Panc1 (cell line): ENCODE data around the gene MAS1L. TPM values are rescaled to one million over a fixed set of nuclear protein-coding genes. Genes with fewer than 3 reads are reported as not detected.

Experiments used
- ATAC-seq: fragments of 200-7000 bp; cut with Tn5 transposase; 2 replicates; pipeline ENCODE4 v1.9.1; 2020; ENCODE audit warnings: mild to moderate bottlenecking, moderate library complexity
- BruUV-seq: library from RNA; stranded (reverse); fragments of 400-500 nt; replicated peaks from 2 replicates; lab custom pipeline; 2021; lab: Mats Ljungman, UMichigan
- CTCF ChIA-PET: fragments of 300-600 bp; sonication (Branson Sonifier 250); formaldehyde crosslinking; loops from one replicate; lab custom pipeline; 2022; ENCODE audit warnings: antibody characterized with exemption; lab: Charles Lee
- POLR2A ChIA-PET: fragments of 300-600 bp; sonication (Branson Sonifier 250); formaldehyde crosslinking; loops from one replicate; lab custom pipeline; 2022; ENCODE audit warnings: antibody characterized with exemption; lab: Charles Lee
- DNase-seq: peaks from one replicate; pipeline ENCODE4 v3.0.0-alpha.2; 2010; ENCODE audit warnings: low read depth, low spot score
- H3K27ac ChIP-seq: 2 replicates; pipeline ENCODE4 v1.5.1; 2011; ENCODE audit warnings: mild to moderate bottlenecking, low read length, inconsistent platforms
- H3K27me3 ChIP-seq: fragments of 200-500 bp; sonication (Bioruptor generic); 2 replicates; pipeline ENCODE4 v1.6.0; 2014; ENCODE audit warnings: low read length, inconsistent platforms; ENCODE audit not compliant: control insufficient read depth, insufficient read depth
- H3K36me3 ChIP-seq: fragments of 200-500 bp; sonication (Bioruptor generic); 2 replicates; pipeline ENCODE4 v1.5.1; 2014; ENCODE audit warnings: inconsistent platforms, mild to moderate bottlenecking, low read length, moderate library complexity; ENCODE audit not compliant: control insufficient read depth, insufficient read depth
- H3K4me1 ChIP-seq: 2 replicates; pipeline ENCODE4 v1.5.1; 2011; ENCODE audit warnings: inconsistent platforms, mild to moderate bottlenecking, low read length, moderate library complexity; ENCODE audit not compliant: control insufficient read depth, insufficient read depth
- H3K4me3 ChIP-seq, 2 experiments: 2 replicates each; pipeline ENCODE4 v1.5.1; 2011 to 2012; ENCODE audit warnings: low read depth in 2 of 2, low read length in 2 of 2, mild to moderate bottlenecking in 2 of 2, inconsistent platforms in 1 of 2, moderate library complexity in 1 of 2
- H3K9me3 ChIP-seq: fragments of 200-500 bp; sonication (Bioruptor generic); 2 replicates; pipeline ENCODE4 v1.5.1; 2014; ENCODE audit warnings: low read depth, mild to moderate bottlenecking, inconsistent platforms, low read length, moderate library complexity; ENCODE audit not compliant: control insufficient read depth, insufficient read depth
- CTCF ChIP-seq: fragments of 450-650 bp; IDR thresholded peaks from 2 replicates; pipeline ENCODE4 v1.5.1; 2017; ENCODE audit warnings: mild to moderate bottlenecking
- POLR2AphosphoS5 ChIP-seq: IDR thresholded peaks from 2 replicates; pipeline ENCODE4 v1.6.1; 2012; ENCODE audit warnings: mild to moderate bottlenecking, low read depth, low read length, moderate library complexity
- SIN3A ChIP-seq: IDR thresholded peaks from 2 replicates; pipeline ENCODE4 v1.6.1; 2012; ENCODE audit warnings: low read depth, mild to moderate bottlenecking, low read length, moderate library complexity, borderline replicate concordance; ENCODE audit not compliant: insufficient read depth
- TCF7L2 ChIP-seq: IDR thresholded peaks from 2 replicates; pipeline ENCODE4 v1.6.1; 2011; ENCODE audit warnings: mild to moderate bottlenecking, low read depth, low read length, inconsistent platforms
- in situ Hi-C: cut with HindIII; loops from 2 replicates; pipeline ENCODE4 v1.10.0; 2016; ENCODE audit warnings: low sequenced_read_pairs, low pct_unique_long_range_greater_than_20kb
- intact Hi-C: fragments of 100-400 bp; cut with micrococcal nuclease; formaldehyde crosslinking; loops from one replicate; pipeline ENCODE4 v1.10.0; 2022; ENCODE audit not compliant: unreplicated experiment
- total RNA-seq: library from RNA; stranded (reverse); gene quantifications from one replicate; pipeline ENCODE4 v1.2.1, GENCODE V29; 2021; ENCODE audit not compliant: unreplicated experiment
- TF ChIP-seq, protein P1 (sequence below), 2 experiments: IDR thresholded peaks; 2 replicates each; pipeline ENCODE4 v1.6.1; 2011 to 2012; ENCODE audit warnings: low read depth in 2 of 2, control low read depth in 1 of 2, low read length in 1 of 2, mild to moderate bottlenecking in 1 of 2, moderate library complexity in 1 of 2; ENCODE audit not compliant: insufficient read depth in 1 of 2

MAS1L gene
- total RNA-seq, 1 experiment from 2014 or later = not detected

GRCh38 chr6:29483186-29483585 lies 4.6 kb downstream of the MAS1L start:
- in situ Hi-C loops = no loop called here

DNA sequence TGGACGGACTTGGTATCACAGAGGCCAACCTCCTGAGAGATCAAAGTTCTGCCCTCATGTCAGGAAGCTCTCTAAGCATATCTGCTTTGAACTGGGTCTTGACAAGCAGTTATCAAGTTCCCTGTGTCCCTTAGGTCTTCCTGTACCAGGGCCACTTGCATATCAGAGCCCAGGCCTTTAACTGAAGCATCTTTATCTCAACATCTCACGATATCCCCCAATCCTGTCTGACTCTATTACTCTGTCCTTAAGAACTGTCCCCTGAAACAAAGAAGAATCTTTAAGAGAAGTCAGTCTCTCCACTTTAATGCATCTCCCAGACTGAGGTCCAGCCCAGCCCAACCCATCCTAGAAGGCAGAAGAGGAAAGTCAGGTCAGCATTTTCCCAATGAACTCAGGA lies 8.2 kb downstream of the MAS1L start:
- no peak overlapping the region for H3K4me3 ChIP-seq
- no peaks in the 10 kb centered on the region; the same call in 1 of the 2 replicates for H3K27me3 ChIP-seq
- no peaks in the 10 kb centered on the region for H3K36me3 ChIP-seq
- in situ Hi-C loops = no loop called here
- TF ChIP-seq POLR2AphosphoS5 (no peak), SIN3A (no peak), TCF7L2 (no peak), CTCF (no peak)
- TF ChIP-seq, protein P1, sequence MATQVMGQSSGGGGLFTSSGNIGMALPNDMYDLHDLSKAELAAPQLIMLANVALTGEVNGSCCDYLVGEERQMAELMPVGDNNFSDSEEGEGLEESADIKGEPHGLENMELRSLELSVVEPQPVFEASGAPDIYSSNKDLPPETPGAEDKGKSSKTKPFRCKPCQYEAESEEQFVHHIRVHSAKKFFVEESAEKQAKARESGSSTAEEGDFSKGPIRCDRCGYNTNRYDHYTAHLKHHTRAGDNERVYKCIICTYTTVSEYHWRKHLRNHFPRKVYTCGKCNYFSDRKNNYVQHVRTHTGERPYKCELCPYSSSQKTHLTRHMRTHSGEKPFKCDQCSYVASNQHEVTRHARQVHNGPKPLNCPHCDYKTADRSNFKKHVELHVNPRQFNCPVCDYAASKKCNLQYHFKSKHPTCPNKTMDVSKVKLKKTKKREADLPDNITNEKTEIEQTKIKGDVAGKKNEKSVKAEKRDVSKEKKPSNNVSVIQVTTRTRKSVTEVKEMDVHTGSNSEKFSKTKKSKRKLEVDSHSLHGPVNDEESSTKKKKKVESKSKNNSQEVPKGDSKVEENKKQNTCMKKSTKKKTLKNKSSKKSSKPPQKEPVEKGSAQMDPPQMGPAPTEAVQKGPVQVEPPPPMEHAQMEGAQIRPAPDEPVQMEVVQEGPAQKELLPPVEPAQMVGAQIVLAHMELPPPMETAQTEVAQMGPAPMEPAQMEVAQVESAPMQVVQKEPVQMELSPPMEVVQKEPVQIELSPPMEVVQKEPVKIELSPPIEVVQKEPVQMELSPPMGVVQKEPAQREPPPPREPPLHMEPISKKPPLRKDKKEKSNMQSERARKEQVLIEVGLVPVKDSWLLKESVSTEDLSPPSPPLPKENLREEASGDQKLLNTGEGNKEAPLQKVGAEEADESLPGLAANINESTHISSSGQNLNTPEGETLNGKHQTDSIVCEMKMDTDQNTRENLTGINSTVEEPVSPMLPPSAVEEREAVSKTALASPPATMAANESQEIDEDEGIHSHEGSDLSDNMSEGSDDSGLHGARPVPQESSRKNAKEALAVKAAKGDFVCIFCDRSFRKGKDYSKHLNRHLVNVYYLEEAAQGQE (IDR thresholded peaks at IDR 0.05; ENCODE audit: insufficient read depth in 1 of 2, low read depth in 2 of 2, low read length in 1 of 2) = no peak
- ChIA-PET POLR2A (no interaction called here), CTCF (no interaction called here)
- ATAC-seq (no peak), DNase-seq (no peak)
- intact Hi-C loops = no loop called here
- H3K27ac ChIP-seq = no peak overlapping the region
- BruUV-seq = no TSS peak
- no peaks in the 10 kb centered on the region for H3K9me3 ChIP-seq
- H3K4me1 ChIP-seq = no peaks in the 10 kb centered on the region

More at GRCh38 chr6:29483186-29483585, 4.6 kb downstream of the MAS1L start:
- BruUV-seq = no TSS peak
- Histone ChIP-seq H3K4me1 (no peaks in the 10 kb centered on the region), H3K4me3 (no peak overlapping the region), H3K27me3 (no peaks in the 10 kb centered on the region), H3K27ac (no peak overlapping the region), H3K9me3 (no peaks in the 10 kb centered on the region), H3K36me3 (no peaks in the 10 kb centered on the region)
- ChIA-PET POLR2A (no interaction called here), CTCF (no interaction called here)
- TF ChIP-seq TCF7L2 (no peak), SIN3A (no peak), CTCF (no peak), POLR2AphosphoS5 (no peak)
- TF ChIP-seq, protein P1 (IDR thresholded peaks at IDR 0.05; ENCODE audit: insufficient read depth in 1 of 2, low read depth in 2 of 2, low read length in 1 of 2) = no peak
- intact Hi-C loops = no loop called here
- no peak for DNase-seq
- ATAC-seq = no peak
